MM.1S (cell line): ENCODE results near the gene BMF.

Source experiments
- DNase-seq: peaks from one replicate; pipeline ENCODE4 v3.0.0-alpha.2; 2015
- H2AFZ ChIP-seq: fragments of 300-600 bp; sonication (generic); 2 replicates; pipeline ENCODE4 v1.6.0; 2016; ENCODE audit warnings: antibody characterized with exemption, low read length
- H3F3A ChIP-seq: fragments of 300-600 bp; sonication (generic); 2 replicates; pipeline ENCODE4 v1.6.1; 2016; ENCODE audit warnings: mild to moderate bottlenecking, antibody characterized with exemption, low read length, moderate library complexity, mixed read lengths; ENCODE audit not compliant: insufficient read depth
- H3K27ac ChIP-seq: fragments of 300-600 bp; sonication (generic); 2 replicates; pipeline ENCODE4 v1.5.1; 2016; ENCODE audit warnings: mild to moderate bottlenecking, low read length
- H3K27me3 ChIP-seq: fragments of 300-600 bp; sonication (generic); replicated peaks from 2 replicates; pipeline ENCODE4 v1.6.0; 2016; ENCODE audit warnings: low read length; ENCODE audit not compliant: insufficient read depth
- H3K36me3 ChIP-seq: fragments of 300-600 bp; sonication (generic); replicated peaks from 2 replicates; pipeline ENCODE4 v1.6.1; 2016; ENCODE audit warnings: mild to moderate bottlenecking, low read length, mixed read lengths; ENCODE audit not compliant: insufficient read depth
- H3K4me1 ChIP-seq: fragments of 300-600 bp; sonication (generic); 2 replicates; pipeline ENCODE4 v1.6.1; 2016; ENCODE audit warnings: low read length, mixed read lengths
- H3K4me2 ChIP-seq: fragments of 300-600 bp; sonication (generic); 2 replicates; pipeline ENCODE4 v1.6.0; 2016; ENCODE audit warnings: low read depth, low read length
- H3K4me3 ChIP-seq: fragments of 300-600 bp; sonication (generic); 2 replicates; pipeline ENCODE4 v1.5.1; 2016; ENCODE audit warnings: low read length, mixed read lengths
- H3K79me2 ChIP-seq: fragments of 300-600 bp; sonication (generic); 2 replicates; pipeline ENCODE4 v1.6.1; 2016; ENCODE audit warnings: mixed run types, low read length, mixed read lengths
- H3K9ac ChIP-seq: fragments of 300-600 bp; sonication (generic); 2 replicates; pipeline ENCODE4 v1.6.1; 2016; ENCODE audit warnings: low read length, mixed read lengths
- H3K9me2 ChIP-seq: fragments of 300-600 bp; sonication (generic); replicated peaks from 2 replicates; pipeline ENCODE4 v1.6.1; 2016; ENCODE audit warnings: mild to moderate bottlenecking, low read length, mixed read lengths; ENCODE audit not compliant: insufficient read depth
- H3K9me3 ChIP-seq: fragments of 300-600 bp; sonication (generic); replicated peaks from 2 replicates; pipeline ENCODE4 v1.6.1; 2016; ENCODE audit warnings: mild to moderate bottlenecking, low read length, mixed read lengths; ENCODE audit not compliant: insufficient read depth
- H4K20me1 ChIP-seq: fragments of 300-600 bp; sonication (generic); 2 replicates; pipeline ENCODE4 v1.6.1; 2016; ENCODE audit warnings: mild to moderate bottlenecking, low read length, moderate library complexity, mixed read lengths; ENCODE audit not compliant: insufficient read depth
- EZH2 ChIP-seq: fragments of 300-600 bp; sonication (generic); optimal IDR thresholded peaks from 2 replicates; pipeline ENCODE3; 2017; ENCODE audit warnings: low read depth, mild to moderate bottlenecking, antibody characterized with exemption, low read length, mixed read lengths
- EZH2phosphoT487 ChIP-seq: fragments of 300-600 bp; sonication (generic); IDR thresholded peaks from 2 replicates; pipeline ENCODE4 v1.6.1; 2018; ENCODE audit warnings: antibody characterized with exemption, low read length
- TF ChIP-seq, protein P1 (sequence below): fragments of 300-600 bp; sonication (generic); IDR thresholded peaks from 2 replicates; pipeline ENCODE4 v1.5.1; 2016; ENCODE audit warnings: antibody characterized with exemption, low read length, mixed read lengths

BMF gene

DNA sequence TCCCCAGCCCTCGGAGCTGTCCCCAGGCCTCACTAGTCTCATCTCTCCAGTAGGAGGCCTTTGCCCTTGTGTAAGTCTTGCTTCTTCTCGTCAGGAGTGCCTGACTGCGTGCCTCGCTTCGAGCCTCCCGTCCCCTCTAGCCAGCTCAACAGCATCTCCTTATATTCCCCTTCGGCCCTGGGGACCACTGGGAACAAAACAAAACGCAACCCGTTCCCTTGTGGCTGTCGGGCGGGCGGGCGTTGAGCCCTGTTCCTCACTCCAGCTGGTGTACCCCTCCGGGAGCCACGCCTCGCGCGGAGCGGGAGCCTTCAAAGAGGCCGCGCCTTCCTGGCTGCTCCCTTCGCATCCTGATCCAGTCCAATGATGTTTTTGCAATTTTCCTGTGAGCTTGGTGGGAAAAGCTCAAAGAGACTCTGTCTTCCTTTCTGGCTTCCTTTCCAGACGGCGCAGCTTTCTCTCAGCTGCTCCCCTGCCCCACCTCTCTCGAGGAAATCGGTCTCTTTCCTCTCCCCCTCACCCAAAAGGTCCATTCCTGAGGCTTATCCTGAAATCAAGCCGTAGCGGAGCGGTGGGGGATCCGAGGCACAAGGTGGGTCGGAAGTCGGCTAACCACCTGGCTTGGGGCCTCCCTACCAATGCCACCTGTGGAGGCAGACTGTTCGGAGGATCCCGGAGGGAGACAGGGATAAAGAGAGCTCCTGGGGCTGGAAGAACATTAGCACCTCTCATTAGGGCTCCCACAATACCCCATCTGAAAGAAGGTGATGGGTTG lies 36.3 kb downstream of the BMF start:
- no peak overlapping the region for H2AFZ ChIP-seq

DNA sequence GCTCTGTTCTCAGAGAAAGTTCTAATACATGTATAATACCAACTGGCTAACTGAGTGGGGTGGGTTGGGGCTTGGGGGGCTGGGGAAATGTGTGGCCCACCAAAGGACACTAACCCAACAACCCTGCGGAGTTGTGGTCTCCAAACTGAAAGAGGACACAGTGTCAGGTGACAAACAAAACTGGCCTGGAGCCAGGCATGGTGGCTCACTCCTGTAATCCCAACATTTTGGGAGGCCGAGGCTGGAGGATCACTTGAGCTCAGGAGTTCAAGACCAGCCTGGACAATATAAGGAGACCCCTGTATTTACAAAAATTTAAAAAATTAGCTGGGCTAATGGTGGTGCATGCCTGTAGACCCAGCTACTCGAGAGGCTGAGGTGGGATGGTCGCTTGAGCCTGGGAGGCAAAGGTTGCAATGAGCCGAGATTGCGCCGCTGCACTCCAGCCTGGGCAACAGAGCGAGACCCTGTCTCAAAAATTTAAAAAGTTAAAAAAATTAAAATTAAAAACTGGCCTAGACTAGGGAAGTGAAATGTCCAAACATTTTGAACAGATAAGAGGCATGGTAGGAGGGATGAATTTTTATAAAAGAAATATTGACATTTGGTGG lies 38.0 kb downstream of the BMF start:
- Histone ChIP-seq H3K9ac (no peak overlapping the region), H3K4me1 (peaks cover 2% of the 10 kb centered on the region), H2AFZ (no peak overlapping the region), H3K27ac (no peak overlapping the region), H3K9me2 (no peaks in the 10 kb centered on the region), H3K79me2 (no peaks in the 10 kb centered on the region), H3K36me3 (no peaks in the 10 kb centered on the region), H3K9me3 (no peaks in the 10 kb centered on the region), H3K4me2 (no peak overlapping the region), H3F3A (no peaks in the 10 kb centered on the region; the same call in 1 of the 2 replicates), H3K27me3 (no peaks in the 10 kb centered on the region), H4K20me1 (no peaks in the 10 kb centered on the region), H3K4me3 (no peak overlapping the region)
- no peak for DNase-seq
- TF ChIP-seq, protein P1, sequence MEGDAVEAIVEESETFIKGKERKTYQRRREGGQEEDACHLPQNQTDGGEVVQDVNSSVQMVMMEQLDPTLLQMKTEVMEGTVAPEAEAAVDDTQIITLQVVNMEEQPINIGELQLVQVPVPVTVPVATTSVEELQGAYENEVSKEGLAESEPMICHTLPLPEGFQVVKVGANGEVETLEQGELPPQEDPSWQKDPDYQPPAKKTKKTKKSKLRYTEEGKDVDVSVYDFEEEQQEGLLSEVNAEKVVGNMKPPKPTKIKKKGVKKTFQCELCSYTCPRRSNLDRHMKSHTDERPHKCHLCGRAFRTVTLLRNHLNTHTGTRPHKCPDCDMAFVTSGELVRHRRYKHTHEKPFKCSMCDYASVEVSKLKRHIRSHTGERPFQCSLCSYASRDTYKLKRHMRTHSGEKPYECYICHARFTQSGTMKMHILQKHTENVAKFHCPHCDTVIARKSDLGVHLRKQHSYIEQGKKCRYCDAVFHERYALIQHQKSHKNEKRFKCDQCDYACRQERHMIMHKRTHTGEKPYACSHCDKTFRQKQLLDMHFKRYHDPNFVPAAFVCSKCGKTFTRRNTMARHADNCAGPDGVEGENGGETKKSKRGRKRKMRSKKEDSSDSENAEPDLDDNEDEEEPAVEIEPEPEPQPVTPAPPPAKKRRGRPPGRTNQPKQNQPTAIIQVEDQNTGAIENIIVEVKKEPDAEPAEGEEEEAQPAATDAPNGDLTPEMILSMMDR: no peak
- TF ChIP-seq EZH2phosphoT487: no peak
- no peak for TF ChIP-seq EZH2

More for the DNA sequence above, 36.3 kb downstream of the BMF start:
- H3K79me2 ChIP-seq: no peaks in the 10 kb centered on the region
- H3K27ac ChIP-seq: no peak overlapping the region
- no peaks in the 10 kb centered on the region for H3K4me1 ChIP-seq
- no peaks in the 10 kb centered on the region for H4K20me1 ChIP-seq
- H3K9me2 ChIP-seq: no peaks in the 10 kb centered on the region
- no peaks in the 10 kb centered on the region for H3K27me3 ChIP-seq
- H3F3A ChIP-seq: no peaks in the 10 kb centered on the region
- no peaks in the 10 kb centered on the region for H3K36me3 ChIP-seq
- DNase-seq: no peak
- H3K4me2 ChIP-seq: no peak overlapping the region
- H3K9me3 ChIP-seq: no peaks in the 10 kb centered on the region
- H3K9ac ChIP-seq: no peak overlapping the region
- H3K4me3 ChIP-seq: no peak overlapping the region
- TF ChIP-seq EZH2 (no peak), EZH2phosphoT487 (no peak)
- TF ChIP-seq, protein P1: no peak

DNA sequence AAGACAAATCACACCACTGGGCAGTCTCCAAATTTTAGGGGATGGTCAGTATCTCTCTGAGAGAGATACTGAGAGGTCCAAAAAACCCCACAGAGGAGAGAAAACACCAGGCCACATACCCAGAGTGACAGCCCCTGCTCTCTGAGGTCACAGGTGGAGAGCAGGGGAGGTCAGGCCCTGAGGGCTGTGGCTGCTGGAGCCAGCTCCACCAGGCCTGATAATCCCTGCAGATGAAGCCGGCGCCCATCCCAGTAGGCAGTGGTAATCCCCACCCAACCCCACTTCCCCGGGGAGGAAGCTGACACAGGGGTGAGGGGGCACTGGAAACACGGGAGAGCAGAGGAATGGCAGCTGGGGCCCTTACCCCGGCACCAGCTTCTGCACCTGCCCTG lies 38.5 kb downstream of the BMF start:
- H3K9ac ChIP-seq: no peak overlapping the region
- peaks cover 8% of the 10 kb centered on the region for H3K4me1 ChIP-seq
- TF ChIP-seq EZH2 (no peak), EZH2phosphoT487 (no peak)
- TF ChIP-seq, protein P1: no peak
- H3F3A ChIP-seq: peaks cover under 1% of the 10 kb centered on the region
- no peak overlapping the region for H3K4me3 ChIP-seq
- H3K9me2 ChIP-seq: no peaks in the 10 kb centered on the region
- H3K27me3 ChIP-seq: no peaks in the 10 kb centered on the region
- no peaks in the 10 kb centered on the region for H4K20me1 ChIP-seq
- no peak overlapping the region for H2AFZ ChIP-seq
- no peak for DNase-seq
- H3K79me2 ChIP-seq: no peaks in the 10 kb centered on the region
- H3K4me2 ChIP-seq: no peak overlapping the region
- no peaks in the 10 kb centered on the region for H3K36me3 ChIP-seq
- no peak overlapping the region for H3K27ac ChIP-seq
- no peaks in the 10 kb centered on the region for H3K9me3 ChIP-seq
